Tibial artery (tissue), 4 donors: ENCODE data around the gene METTL21C.

Experiments
- DNase-seq, 2 donors: peaks; one replicate each; pipeline ENCODE4 v3.0.0-alpha.2; 2019
- H3K27ac ChIP-seq, 2 donors: fragments of 200-600 bp; sonication (generic) in 1 of 2; 1 replicate in 1 of 2; 2 replicates in 1 of 2; pipeline ENCODE4 v1.5.1; 2018 to 2019; ENCODE audit warnings: mild to moderate bottlenecking in 1 of 2
- H3K27me3 ChIP-seq, 2 donors: fragments of 200-600 bp; sonication (generic) in 1 of 2; one replicate each; pipeline versions ENCODE4 v1.5.1 to v1.6.0; 2016 to 2019
- H3K36me3 ChIP-seq, 3 donors: fragments of 200-600 bp; sonication (generic) in 2 of 3; one replicate each; pipeline ENCODE4 v1.5.1; 2016 to 2019; ENCODE audit warnings: mild to moderate bottlenecking in 2 of 3
- H3K4me1 ChIP-seq, 4 donors: fragments of 200-600 bp; sonication (generic) in 2 of 4; 1 replicate in 3 of 4; 2 replicates in 1 of 4; pipeline ENCODE4 v1.5.1; 2016 to 2019
- H3K4me3 ChIP-seq, 2 donors: fragments of 200-600 bp; sonication (generic) in 1 of 2; 1 replicate in 1 of 2; 2 replicates in 1 of 2; pipeline ENCODE4 v1.5.1; 2018 to 2019; ENCODE audit warnings: mild to moderate bottlenecking in 2 of 2
- H3K9me3 ChIP-seq, 3 donors: fragments of 200-600 bp; sonication (generic) in 1 of 3; one replicate each; pipeline ENCODE4 v1.5.1; 2016 to 2019
- intact Hi-C: fragments of 100-400 bp; cut with DNase I; formaldehyde crosslinking; loops from one replicate; pipeline ENCODE4 v1.15.0; 2023; ENCODE audit warnings: low total_unique reads
- TF ChIP-seq, protein P1 (sequence below), 2 experiments: fragments of 200-600 bp in 1 of 2; fragments of 450-650 bp in 1 of 2; IDR thresholded peaks; one replicate each; pipeline ENCODE4 v1.5.1; 2017 to 2019; ENCODE audit warnings: antibody characterized with exemption in 2 of 2, mild to moderate bottlenecking in 1 of 2, moderate library complexity in 1 of 2

The METTL21C gene

DNA sequence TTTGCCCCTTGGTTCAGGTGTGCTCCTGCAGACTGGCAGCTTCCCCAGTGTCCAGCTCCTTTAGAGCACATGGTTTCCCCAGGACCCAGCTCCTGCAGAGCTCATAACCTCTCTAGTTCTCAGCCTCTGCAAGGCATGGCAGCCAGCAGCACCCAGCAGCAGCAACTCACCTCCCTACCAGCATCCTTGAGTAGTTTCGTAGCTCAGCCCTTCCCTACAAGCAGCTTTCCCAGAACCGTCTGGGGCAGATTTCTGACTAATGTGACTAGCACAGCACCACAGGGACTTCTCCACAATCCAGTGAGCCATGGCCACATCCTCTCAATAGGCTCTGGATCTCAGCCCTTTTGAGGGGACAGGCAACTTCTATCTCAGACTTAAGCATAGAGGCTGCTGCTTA is 14.1 kb upstream of the METTL21C start:
- no peak for DNase-seq
- no peak overlapping the region for H3K4me3 ChIP-seq
- TF ChIP-seq, protein P1, sequence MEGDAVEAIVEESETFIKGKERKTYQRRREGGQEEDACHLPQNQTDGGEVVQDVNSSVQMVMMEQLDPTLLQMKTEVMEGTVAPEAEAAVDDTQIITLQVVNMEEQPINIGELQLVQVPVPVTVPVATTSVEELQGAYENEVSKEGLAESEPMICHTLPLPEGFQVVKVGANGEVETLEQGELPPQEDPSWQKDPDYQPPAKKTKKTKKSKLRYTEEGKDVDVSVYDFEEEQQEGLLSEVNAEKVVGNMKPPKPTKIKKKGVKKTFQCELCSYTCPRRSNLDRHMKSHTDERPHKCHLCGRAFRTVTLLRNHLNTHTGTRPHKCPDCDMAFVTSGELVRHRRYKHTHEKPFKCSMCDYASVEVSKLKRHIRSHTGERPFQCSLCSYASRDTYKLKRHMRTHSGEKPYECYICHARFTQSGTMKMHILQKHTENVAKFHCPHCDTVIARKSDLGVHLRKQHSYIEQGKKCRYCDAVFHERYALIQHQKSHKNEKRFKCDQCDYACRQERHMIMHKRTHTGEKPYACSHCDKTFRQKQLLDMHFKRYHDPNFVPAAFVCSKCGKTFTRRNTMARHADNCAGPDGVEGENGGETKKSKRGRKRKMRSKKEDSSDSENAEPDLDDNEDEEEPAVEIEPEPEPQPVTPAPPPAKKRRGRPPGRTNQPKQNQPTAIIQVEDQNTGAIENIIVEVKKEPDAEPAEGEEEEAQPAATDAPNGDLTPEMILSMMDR (IDR thresholded peaks at IDR 0.05), result no peak
- H3K9me3 ChIP-seq, result no peaks in the 10 kb centered on the region
- no peaks in the 10 kb centered on the region for H3K27me3 ChIP-seq
- H3K27ac ChIP-seq, result no peak overlapping the region
- no peaks in the 10 kb centered on the region for H3K36me3 ChIP-seq
- intact Hi-C loops, result no loop called here
- no peaks in the 10 kb centered on the region for H3K4me1 ChIP-seq

DNA sequence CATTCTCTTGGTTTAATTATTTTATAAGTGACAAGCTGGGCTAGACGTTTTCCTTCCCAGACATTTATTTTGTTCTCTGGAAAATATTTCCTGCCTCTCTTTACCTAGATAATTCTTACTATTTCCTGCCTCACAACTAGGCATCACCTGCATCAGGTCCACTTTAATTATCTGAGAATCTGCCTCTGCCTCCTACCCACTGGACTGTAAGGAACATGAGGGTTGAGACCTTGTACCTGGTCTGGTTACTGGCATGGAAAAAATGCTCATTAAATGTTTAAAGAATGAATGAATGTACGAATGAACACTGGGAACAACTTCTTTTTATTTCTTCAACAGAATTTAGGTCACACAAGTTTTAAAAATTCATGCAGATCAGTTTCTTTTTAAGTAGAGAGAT is 13.4 kb upstream of the METTL21C start:
- H3K4me1 ChIP-seq, result no peaks in the 10 kb centered on the region
- TF ChIP-seq, protein P1 (IDR thresholded peaks at IDR 0.05), result no peak
- H3K27me3 ChIP-seq, result no peaks in the 10 kb centered on the region
- intact Hi-C loops, result no loop called here
- no peak for DNase-seq
- H3K9me3 ChIP-seq, result no peaks in the 10 kb centered on the region
- H3K36me3 ChIP-seq, result no peaks in the 10 kb centered on the region
- no peak overlapping the region for H3K27ac ChIP-seq
- no peak overlapping the region for H3K4me3 ChIP-seq

DNA sequence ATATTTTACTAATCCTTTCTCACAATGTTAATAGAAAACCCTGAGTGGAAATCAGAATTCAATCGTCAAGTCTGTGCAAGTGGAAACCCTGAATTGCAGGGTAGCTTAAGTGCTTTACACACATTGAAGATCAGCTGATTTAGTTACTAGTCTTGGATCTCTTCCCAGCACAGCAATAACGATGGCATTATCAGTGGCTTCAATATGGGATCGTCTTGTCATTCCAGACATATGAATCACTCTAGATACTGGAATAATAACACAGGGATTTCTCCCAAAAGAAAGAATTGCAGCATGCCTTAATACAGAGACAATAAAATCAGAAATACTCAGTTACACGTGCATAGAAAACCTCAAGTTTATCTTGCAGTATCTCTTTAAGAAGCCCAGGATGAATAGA is 12.6 kb upstream of the METTL21C start:
- H3K4me3 ChIP-seq, result no peak overlapping the region
- TF ChIP-seq, protein P1 (IDR thresholded peaks at IDR 0.05), result no peak
- no peaks in the 10 kb centered on the region for H3K4me1 ChIP-seq
- H3K36me3 ChIP-seq, result no peaks in the 10 kb centered on the region
- intact Hi-C loops, result no loop called here
- H3K27me3 ChIP-seq, result no peaks in the 10 kb centered on the region
- H3K9me3 ChIP-seq, result no peaks in the 10 kb centered on the region
- no peak overlapping the region for H3K27ac ChIP-seq
- DNase-seq, result no peak

DNA sequence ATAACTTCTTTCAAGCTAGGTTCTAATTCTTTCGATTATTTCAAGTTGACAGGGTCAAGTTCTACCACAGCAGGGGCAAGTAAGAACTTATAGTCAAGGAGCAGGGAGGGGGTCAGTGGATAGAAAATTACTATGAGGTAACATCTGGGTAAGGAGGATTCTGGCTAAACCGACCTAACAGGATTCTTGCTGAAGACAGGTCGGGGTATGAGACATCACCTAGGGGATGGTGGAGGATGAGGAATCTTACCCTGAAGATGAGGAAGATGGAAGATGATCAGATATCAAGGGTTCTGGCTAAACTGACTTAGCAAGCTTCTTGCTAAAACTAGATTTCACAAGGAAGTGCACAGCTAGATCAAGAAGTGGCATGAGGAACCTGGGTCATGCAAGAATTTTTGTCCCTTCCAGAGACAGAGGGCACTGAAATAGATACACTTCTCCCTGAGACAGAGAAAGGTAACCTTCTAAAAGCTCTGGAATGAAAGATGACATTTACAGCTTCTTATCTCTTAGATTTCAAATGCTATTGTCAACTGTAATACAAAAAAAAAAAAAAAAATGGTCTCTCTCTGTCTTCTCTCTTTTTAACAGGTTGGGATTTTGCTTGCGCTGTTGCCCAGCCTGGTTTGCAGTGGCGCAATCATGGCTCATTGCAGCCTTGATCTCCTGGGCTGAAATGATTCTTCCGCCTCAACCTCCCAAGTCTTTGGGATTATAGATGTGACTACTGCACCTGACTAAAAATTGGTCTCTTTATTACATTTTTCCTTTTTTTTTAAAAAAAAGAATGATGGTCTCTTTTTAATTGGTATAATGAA is 9.6 kb upstream of the METTL21C start:
- Histone ChIP-seq H3K36me3 (no peaks in the 10 kb centered on the region), H3K27me3 (no peaks in the 10 kb centered on the region), H3K27ac (no peak overlapping the region), H3K9me3 (no peaks in the 10 kb centered on the region), H3K4me3 (no peak overlapping the region), H3K4me1 (peaks cover 0 to 14% (median 0%) of the 10 kb centered on the region in 4 donors)
- intact Hi-C loops, result no loop called here
- DNase-seq, result no peak
- TF ChIP-seq, protein P1 (IDR thresholded peaks at IDR 0.05), result no peak

DNA sequence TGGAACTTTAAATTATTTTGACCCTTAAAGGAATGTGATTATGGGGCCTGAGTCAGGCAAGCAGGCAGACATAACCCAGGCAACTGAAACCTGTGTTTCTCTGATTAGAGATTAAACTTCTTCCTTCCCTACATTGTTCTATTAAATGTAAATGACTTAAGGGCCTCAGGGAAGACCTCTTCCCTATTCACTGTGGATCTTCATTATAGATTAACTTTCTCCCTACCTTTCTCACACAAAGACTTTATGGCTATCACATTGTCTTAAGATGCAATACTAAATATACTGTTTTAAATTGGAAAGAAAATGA is 8.8 kb upstream of the METTL21C start:
- Histone ChIP-seq H3K27ac (no peak overlapping the region), H3K27me3 (no peaks in the 10 kb centered on the region), H3K9me3 (peaks cover 0 to under 1% (median 0%) of the 10 kb centered on the region in 3 donors), H3K36me3 (no peaks in the 10 kb centered on the region), H3K4me3 (no peak overlapping the region), H3K4me1 (peaks cover 0 to 14% (median 0%) of the 10 kb centered on the region in 4 donors)
- TF ChIP-seq, protein P1 (IDR thresholded peaks at IDR 0.05), result no peak
- intact Hi-C loops, result no loop called here
- DNase-seq, result no peak
